BJ (cell line): ENCODE results near the gene RASGRP1. TPM values are rescaled to one million over a fixed set of nuclear protein-coding genes. Genes with fewer than 3 reads are reported as not detected.

ENCODE experiments used
- CTCF ChIA-PET: fragments of 350-600 bp; formaldehyde crosslinking; extraction: SDS; loops from one replicate; lab custom pipeline; 2021; ENCODE audit warnings: antibody characterized with exemption, inconsistent platforms; lab: Yijun Ruan, JAX
- POLR2A ChIA-PET: fragments of 300-600 bp; sonication (Branson Sonifier 250); formaldehyde crosslinking; extraction: SDS; loops from one replicate; lab custom pipeline; 2021; ENCODE audit warnings: antibody characterized with exemption; lab: Charles Lee
- DNase-seq: peaks from one replicate; pipeline ENCODE4 v3.0.0-alpha.2; 2011; ENCODE audit warnings: low read depth
- H3K27me3 ChIP-seq: 2 replicates; pipeline ENCODE4 v1.6.0; 2011; ENCODE audit warnings: low read length; ENCODE audit not compliant: control insufficient read depth, insufficient read depth
- H3K36me3 ChIP-seq: 2 replicates; pipeline ENCODE4 v1.5.1; 2011; ENCODE audit warnings: low read length; ENCODE audit not compliant: control insufficient read depth, insufficient read depth
- H3K4me3 ChIP-seq: 2 replicates; pipeline ENCODE4 v1.5.1; 2011; ENCODE audit warnings: low read depth, mild to moderate bottlenecking, control low read depth, low read length
- CTCF ChIP-seq: IDR thresholded peaks from 2 replicates; pipeline ENCODE4 v1.5.1; 2011; ENCODE audit warnings: low read depth, mild to moderate bottlenecking, control low read depth, inconsistent platforms, low read length, moderate library complexity; ENCODE audit not compliant: insufficient read depth
- polyA plus RNA-seq: library from polyadenylated mRNA; depleted of rRNA; stranded (reverse); fragments of >200 nt; gene quantifications from 2 replicates; pipeline ENCODE4 v1.2.3, GENCODE V29; 2011

RASGRP1 gene
- polyA plus RNA-seq, 1 experiment = 4.3 TPM

- no peaks in the 10 kb centered on the region for H3K36me3 ChIP-seq
- no peaks in the 10 kb centered on the region for H3K27me3 ChIP-seq
- no peak for TF ChIP-seq CTCF
- POLR2A ChIA-PET = no interaction called here
- no peak overlapping the region for H3K4me3 ChIP-seq
- no peak for DNase-seq
- CTCF ChIA-PET = interaction anchor here (0.6 kb wide), 1 partner anchor 37 kb away, joined by 3 read pairs; no protein-coding TSS in a partner anchor
These were observed 38.5 kb downstream of the RASGRP1 start for GRCh38 chr15:38526158-38526557.

- Histone ChIP-seq H3K4me3 (no peak overlapping the region), H3K36me3 (no peaks in the 10 kb centered on the region), H3K27me3 (no peaks in the 10 kb centered on the region)
- TF ChIP-seq CTCF = no peak
- no peak for DNase-seq
- POLR2A ChIA-PET = no interaction called here
- CTCF ChIA-PET = no interaction called here
These were observed 39.1 kb downstream of the RASGRP1 start for GRCh38 chr15:38525489-38525888.

GRCh38 chr15:38524156-38524555 lies 40.5 kb downstream of the RASGRP1 start:
- Histone ChIP-seq H3K4me3 (no peak overlapping the region), H3K27me3 (no peaks in the 10 kb centered on the region), H3K36me3 (no peaks in the 10 kb centered on the region)
- CTCF ChIA-PET = interaction anchor here (2.0 kb wide), 1 partner anchor 19 kb away, joined by 5 read pairs; no protein-coding TSS in a partner anchor
- POLR2A ChIA-PET = interaction anchor here (0.5 kb wide), 1 partner anchor 44 kb away, joined by 6 read pairs; no protein-coding TSS in a partner anchor
- no peak for DNase-seq
- no peak for TF ChIP-seq CTCF

- ChIA-PET CTCF (interaction anchor here (2.0 to 2.1 kb wide), 3 partner anchors 11 to 41 kb away, joined by 5 to 10 read pairs (median 9); partner anchors contain the start of gene RASGRP1), POLR2A (no interaction called here)
These were observed 41.7 kb downstream of the RASGRP1 start for GRCh38 chr15:38522922-38523321.

GRCh38 chr15:38521316-38521715 lies 43.3 kb downstream of the RASGRP1 start:
- Histone ChIP-seq H3K36me3 (no peaks in the 10 kb centered on the region), H3K4me3 (no peak overlapping the region), H3K27me3 (no peaks in the 10 kb centered on the region)
- ChIA-PET POLR2A (interaction anchor here (0.6 kb wide), 1 partner anchor 21 kb away, joined by 3 read pairs; no protein-coding TSS in a partner anchor), CTCF (interaction anchor here (2.0 to 2.1 kb wide), 2 partner anchors 9 to 42 kb away, joined by 9 to 10 read pairs; partner anchors contain the start of gene RASGRP1)
- TF ChIP-seq CTCF = no peak
- no peak for DNase-seq

More at GRCh38 chr15:38522922-38523321, 41.7 kb downstream of the RASGRP1 start:
- Histone ChIP-seq H3K4me3 (no peak overlapping the region), H3K36me3 (no peaks in the 10 kb centered on the region), H3K27me3 (no peaks in the 10 kb centered on the region)
- no peak for DNase-seq
- no peak for TF ChIP-seq CTCF
